CD14-positive monocyte (primary cell): ENCODE data around the gene ESRP2. TPM values are rescaled to one million over a fixed set of nuclear protein-coding genes. Genes with fewer than 3 reads are reported as not detected.

Experiments
- DNase-seq, 3 donors: peaks; one replicate each; pipeline ENCODE4 v3.0.0-alpha.2; 2011 to 2022
- H2AFZ ChIP-seq: 2 replicates; pipeline ENCODE4 v1.6.0; 2012; ENCODE audit warnings: mild to moderate bottlenecking, low read depth, low read length, inconsistent platforms; ENCODE audit not compliant: insufficient read depth, poor library complexity, severe bottlenecking
- H3K27ac ChIP-seq, 2 donors: 1 replicate in 1 of 2; 2 replicates in 1 of 2; pipeline ENCODE4 v1.5.1; 2012 to 2013; ENCODE audit warnings: low read length in 2 of 2, control low read depth in 1 of 2, inconsistent platforms in 1 of 2, low read depth in 1 of 2, mild to moderate bottlenecking in 1 of 2
- H3K27me3 ChIP-seq, 2 donors: one replicate each; pipeline versions ENCODE4 v1.6.0 to v1.6.1; 2011 to 2013; ENCODE audit warnings: low read length in 2 of 2; ENCODE audit not compliant: control insufficient read depth in 2 of 2, insufficient read depth in 2 of 2
- H3K36me3 ChIP-seq, 2 donors: replicated peaks in 1 of 2; 1 replicate in 1 of 2; 2 replicates in 1 of 2; pipeline versions ENCODE4 v1.5.1 to v1.6.1; 2012 to 2013; ENCODE audit warnings: low read length in 2 of 2, control low read depth in 1 of 2, inconsistent platforms in 1 of 2, mild to moderate bottlenecking in 1 of 2; ENCODE audit not compliant: insufficient read depth in 2 of 2, control insufficient read depth in 1 of 2
- H3K4me1 ChIP-seq, 2 donors: 1 replicate in 1 of 2; 2 replicates in 1 of 2; pipeline versions ENCODE4 v1.5.1 to v1.6.1; 2012 to 2013; ENCODE audit warnings: low read length in 2 of 2, control low read depth in 1 of 2, inconsistent platforms in 1 of 2, mild to moderate bottlenecking in 1 of 2, moderate library complexity in 1 of 2; ENCODE audit not compliant: insufficient read depth in 2 of 2, control insufficient read depth in 1 of 2
- H3K4me2 ChIP-seq: replicated peaks from 2 replicates; pipeline ENCODE3; 2012; ENCODE audit warnings: low read length, moderate library complexity, mild to moderate bottlenecking; ENCODE audit not compliant: poor library complexity, severe bottlenecking; ENCODE audit errors: extremely low read depth
- H3K4me3 ChIP-seq, 3 experiments: fragments of 200-600 bp in 1 of 3; sonication (generic) in 1 of 3; replicated peaks in 1 of 3; 1 replicate in 2 of 3; 2 replicates in 1 of 3; pipeline ENCODE4 v1.5.1; 2011 to 2013; ENCODE audit warnings: low read length in 3 of 3, mild to moderate bottlenecking in 3 of 3, control low read depth in 2 of 3, low read depth in 2 of 3, inconsistent platforms in 1 of 3, moderate library complexity in 1 of 3
- H3K79me2 ChIP-seq: 2 replicates; pipeline ENCODE4 v1.6.0; 2012; ENCODE audit warnings: mild to moderate bottlenecking, control low read depth, inconsistent platforms, low read length, moderate library complexity; ENCODE audit not compliant: insufficient read depth
- H3K9ac ChIP-seq: 2 replicates; pipeline ENCODE4 v1.6.0; 2017; ENCODE audit warnings: low read length, mild to moderate bottlenecking; ENCODE audit not compliant: insufficient read depth, poor library complexity, severe bottlenecking
- H3K9me3 ChIP-seq, 2 donors: replicated peaks in 1 of 2; 1 replicate in 1 of 2; 2 replicates in 1 of 2; pipeline versions ENCODE4 v1.5.1 to v1.6.1; 2012 to 2013; ENCODE audit warnings: low read length in 2 of 2, control low read depth in 1 of 2; ENCODE audit not compliant: control insufficient read depth in 1 of 2, insufficient read depth in 1 of 2
- H4K20me1 ChIP-seq: 2 replicates; pipeline ENCODE4 v1.6.0; 2012; ENCODE audit warnings: mild to moderate bottlenecking, low read length, control low read depth, moderate library complexity; ENCODE audit not compliant: insufficient read depth
- H3K27ac Mint-ChIP-seq, 7 donors: one replicate each; pipeline ENCODE4 v1.8.0; 2020; ENCODE audit warnings: mild to moderate bottlenecking in 7 of 7, mixed read lengths in 7 of 7, moderate library complexity in 6 of 7, inconsistent platforms in 2 of 7
- H3K27me3 Mint-ChIP-seq, 3 donors: one replicate each; pipeline ENCODE4 v1.8.0; 2021 to 2022; ENCODE audit warnings: low read depth in 3 of 3, mild to moderate bottlenecking in 3 of 3, mixed read lengths in 3 of 3, moderate library complexity in 3 of 3, inconsistent platforms in 1 of 3
- H3K36me3 Mint-ChIP-seq, 2 donors: one replicate each; pipeline ENCODE4 v1.8.0; 2020; ENCODE audit warnings: mixed read lengths in 2 of 2, inconsistent platforms in 1 of 2, mild to moderate bottlenecking in 1 of 2
- H3K4me1 Mint-ChIP-seq: one replicate; pipeline ENCODE4 v1.8.0; 2020; ENCODE audit warnings: mild to moderate bottlenecking, mixed read lengths
- H3K4me3 Mint-ChIP-seq, 2 donors: one replicate each; pipeline ENCODE4 v1.8.0; 2020; ENCODE audit warnings: mild to moderate bottlenecking in 2 of 2, mixed read lengths in 2 of 2, moderate library complexity in 1 of 2
- H3K9me3 Mint-ChIP-seq, 7 donors: one replicate each; pipeline ENCODE4 v1.8.0; 2020 to 2022; ENCODE audit warnings: mixed read lengths in 7 of 7, mild to moderate bottlenecking in 6 of 7, moderate library complexity in 6 of 7, inconsistent platforms in 2 of 7
- CTCF ChIP-seq: fragments of 200-600 bp; IDR thresholded peaks from one replicate; pipeline ENCODE4 v1.8.0; 2022; ENCODE audit warnings: antibody characterized with exemption, mild to moderate bottlenecking
- WGBS: methylation state at CpG from one replicate; pipeline ENCODE4 v1.1.5; 2013; ENCODE audit warnings: missing lambda C conversion rate; ENCODE audit not compliant: insufficient coverage; 5-methylcytosine and 5-hydroxymethylcytosine counted together
- intact Hi-C, 2 donors: fragments of 100-400 bp; cut with micrococcal nuclease; formaldehyde crosslinking; loops; one replicate each; pipeline versions ENCODE4 v1.15.0 to v1.15.1; 2023
- polyA plus RNA-seq, 3 donors: library from polyadenylated mRNA; depleted of rRNA in 1 of 3; unstranded in 2 of 3; stranded (reverse) in 1 of 3; fragments of 300-500 nt in 2 of 3; fragments of >200 nt in 1 of 3; fragmentation: Illumina TruSeq in 2 of 3; gene quantifications; 1 replicate in 2 of 3; 2 replicates in 1 of 3; pipeline ENCODE4 v1.2.3, GENCODE V29; 2012 to 2021

ESRP2 gene
- polyA plus RNA-seq, 3 donors = not detected

DNA sequence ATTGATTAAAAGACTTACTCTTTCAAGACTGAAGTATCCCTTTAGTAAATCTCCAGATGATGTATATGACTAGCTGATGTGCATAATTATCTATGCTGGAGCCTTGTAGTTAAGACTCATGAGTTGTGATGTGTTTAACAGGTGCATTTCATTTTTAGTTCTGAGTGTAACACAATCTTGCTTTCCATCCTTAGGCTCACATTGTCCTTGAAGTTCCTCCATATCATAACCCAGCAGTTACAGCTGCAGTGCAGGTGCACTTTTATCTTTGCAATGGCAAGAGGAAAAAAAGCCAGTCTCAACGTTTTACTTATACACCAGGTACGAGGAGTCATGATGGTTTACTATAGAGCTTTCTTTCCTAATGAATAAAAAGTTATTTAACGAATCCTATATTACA lies 52.9 kb downstream of the ESRP2 start:
- peaks cover 62 to 96% of the 10 kb centered on the region in 2 donors for H3K36me3 Mint-ChIP-seq
- no peaks in the 10 kb centered on the region for H3K4me1 Mint-ChIP-seq
- Histone ChIP-seq H3K36me3 (peaks cover 65 to 92% of the 10 kb centered on the region in 2 donors), H3K9me3 (no peaks in the 10 kb centered on the region), H2AFZ (no peak overlapping the region), H3K9ac (no peak overlapping the region), H3K27ac (no peak overlapping the region), H3K4me1 (no peaks in the 10 kb centered on the region), H3K79me2 (no peaks in the 10 kb centered on the region), H3K4me2 (no peak overlapping the region), H3K27me3 (no peaks in the 10 kb centered on the region), H3K4me3 (no peak overlapping the region), H4K20me1 (peaks cover 8% of the 10 kb centered on the region)
- intact Hi-C loops = no loop called here
- H3K27ac Mint-ChIP-seq = no peak overlapping the region
- H3K9me3 Mint-ChIP-seq = peaks cover 0 to 4% (median 2%) of the 10 kb centered on the region in 7 donors
- no peaks in the 10 kb centered on the region for H3K27me3 Mint-ChIP-seq
- DNase-seq = no peak
- WGBS = no CpG with 5 or more reads among the region's 3 CpGs
- H3K4me3 Mint-ChIP-seq = no peak overlapping the region
- no peak for TF ChIP-seq CTCF

DNA sequence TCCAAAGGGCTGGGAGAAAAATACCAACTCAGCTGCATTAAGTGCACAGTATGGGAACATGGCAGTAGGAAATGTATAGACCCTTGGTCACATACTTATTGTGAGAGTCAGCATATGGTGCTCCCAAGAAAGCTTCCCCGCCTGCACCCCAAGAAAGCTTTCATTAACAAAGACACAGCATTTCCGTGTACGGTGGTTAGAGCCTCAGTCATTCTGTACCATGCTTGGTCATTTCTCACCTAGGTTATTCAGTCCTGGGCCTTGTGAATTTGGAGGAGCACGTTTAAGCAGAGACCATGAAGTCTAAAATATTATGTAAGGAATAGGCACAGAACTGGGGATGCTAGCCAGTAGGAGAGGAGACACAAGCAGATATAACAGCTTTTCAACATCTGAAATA lies 56.1 kb downstream of the ESRP2 start:
- Histone ChIP-seq H3K36me3 (peaks cover 67 to 88% of the 10 kb centered on the region in 2 donors), H3K9me3 (no peaks in the 10 kb centered on the region), H3K4me3 (no peak overlapping the region), H3K27me3 (no peaks in the 10 kb centered on the region), H3K79me2 (no peaks in the 10 kb centered on the region), H3K27ac (no peak overlapping the region), H3K4me2 (no peak overlapping the region), H3K4me1 (no peaks in the 10 kb centered on the region), H3K9ac (no peak overlapping the region), H2AFZ (no peak overlapping the region), H4K20me1 (no peaks in the 10 kb centered on the region)
- Mint-ChIP-seq H3K27me3 (no peaks in the 10 kb centered on the region), H3K4me3 (no peak overlapping the region), H3K36me3 (peaks cover 71 to 96% of the 10 kb centered on the region in 2 donors), H3K4me1 (no peaks in the 10 kb centered on the region), H3K27ac (no peak overlapping the region), H3K9me3 (no peaks in the 10 kb centered on the region)
- intact Hi-C loops = no loop called here
- no peak for TF ChIP-seq CTCF
- WGBS = 100% methylated on average over 1 of the region's 4 CpGs
- no peak for DNase-seq
